C4-2B (cell line): ENCODE results near the gene U2AF2.
"Not testable (repeated sequence)": the region's sequence is repeated elsewhere in the genome, so short reads cannot be mapped to it uniquely, and the experiment has no call there.

Experiments
- H3K27ac ChIP-seq: fragments of 450-650 bp; 2 replicates; pipeline ENCODE4 v1.5.1; 2017
- ZFX ChIP-seq: fragments of 450-650 bp; IDR thresholded peaks from 2 replicates; pipeline ENCODE4 v1.6.1; 2017
- TF ChIP-seq, protein P1 (sequence below): fragments of 450-650 bp; conservative IDR thresholded peaks from 2 replicates; pipeline ENCODE4 v1.5.1; 2017; ENCODE audit warnings: mild to moderate bottlenecking

The U2AF2 gene

DNA sequence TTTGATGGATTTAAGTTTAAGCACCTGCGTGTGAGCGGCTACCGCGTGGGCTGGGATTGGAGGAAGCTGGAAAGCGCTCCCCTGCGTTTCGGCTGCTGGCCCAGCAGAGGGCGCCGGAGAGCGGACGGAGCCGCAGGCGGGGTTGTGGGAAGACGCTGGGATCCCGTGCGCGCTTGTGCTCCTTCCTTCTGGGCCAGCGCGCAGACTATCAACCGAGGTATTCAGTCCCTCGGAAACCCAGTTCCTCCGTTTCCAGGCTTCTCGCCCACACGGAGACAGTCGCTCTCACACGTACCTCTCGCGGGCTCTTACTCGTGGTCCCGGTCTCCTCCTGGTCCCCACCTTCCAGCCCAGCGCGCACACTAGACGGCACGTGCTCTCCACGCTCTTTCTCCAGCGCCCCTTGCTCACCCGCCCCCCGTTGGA, 49.0 kb downstream of the U2AF2 start:
- TF ChIP-seq, protein P1, sequence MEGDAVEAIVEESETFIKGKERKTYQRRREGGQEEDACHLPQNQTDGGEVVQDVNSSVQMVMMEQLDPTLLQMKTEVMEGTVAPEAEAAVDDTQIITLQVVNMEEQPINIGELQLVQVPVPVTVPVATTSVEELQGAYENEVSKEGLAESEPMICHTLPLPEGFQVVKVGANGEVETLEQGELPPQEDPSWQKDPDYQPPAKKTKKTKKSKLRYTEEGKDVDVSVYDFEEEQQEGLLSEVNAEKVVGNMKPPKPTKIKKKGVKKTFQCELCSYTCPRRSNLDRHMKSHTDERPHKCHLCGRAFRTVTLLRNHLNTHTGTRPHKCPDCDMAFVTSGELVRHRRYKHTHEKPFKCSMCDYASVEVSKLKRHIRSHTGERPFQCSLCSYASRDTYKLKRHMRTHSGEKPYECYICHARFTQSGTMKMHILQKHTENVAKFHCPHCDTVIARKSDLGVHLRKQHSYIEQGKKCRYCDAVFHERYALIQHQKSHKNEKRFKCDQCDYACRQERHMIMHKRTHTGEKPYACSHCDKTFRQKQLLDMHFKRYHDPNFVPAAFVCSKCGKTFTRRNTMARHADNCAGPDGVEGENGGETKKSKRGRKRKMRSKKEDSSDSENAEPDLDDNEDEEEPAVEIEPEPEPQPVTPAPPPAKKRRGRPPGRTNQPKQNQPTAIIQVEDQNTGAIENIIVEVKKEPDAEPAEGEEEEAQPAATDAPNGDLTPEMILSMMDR, result peak; percentile 78
- TF ChIP-seq ZFX, result no peak
- H3K27ac ChIP-seq, result no peak overlapping the region

DNA sequence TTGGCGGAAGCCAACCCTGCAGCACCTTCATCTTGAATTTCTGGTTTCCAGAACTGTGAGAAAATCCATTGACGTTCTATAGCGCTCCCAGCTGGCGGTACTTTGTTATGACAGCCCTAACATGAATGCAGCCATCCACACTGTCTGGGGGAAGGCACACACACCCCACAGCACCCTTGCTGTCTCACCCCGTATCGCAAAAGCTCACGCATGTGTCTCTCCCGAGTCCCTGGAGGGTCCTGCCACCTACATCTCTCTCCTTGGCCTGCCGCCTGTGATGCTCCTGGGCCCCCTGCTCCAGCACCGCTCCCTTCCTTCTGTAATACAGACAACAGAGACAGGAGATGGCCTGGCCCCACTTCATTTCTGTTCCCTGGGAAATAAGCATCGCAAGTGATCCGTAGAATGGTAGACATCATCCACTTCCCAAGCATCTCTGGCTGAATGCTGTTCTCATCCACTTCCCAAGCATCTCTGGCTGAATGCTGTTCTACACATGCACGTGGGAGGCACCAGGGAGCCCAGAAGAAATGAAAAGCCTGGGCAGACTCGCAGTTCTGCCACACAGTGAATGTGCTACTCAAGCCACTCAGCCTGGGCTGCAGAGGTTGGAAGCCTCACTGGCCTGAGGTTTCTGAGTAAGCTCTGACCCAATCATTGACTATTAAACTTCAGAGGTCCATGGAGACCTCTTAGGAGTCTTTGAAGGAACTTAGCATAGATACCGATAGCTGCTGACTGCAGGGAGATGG, 49.8 kb downstream of the U2AF2 start:
- TF ChIP-seq ZFX, result no peak
- TF ChIP-seq, protein P1, result no peak
- H3K27ac ChIP-seq, result no peak overlapping the region

DNA sequence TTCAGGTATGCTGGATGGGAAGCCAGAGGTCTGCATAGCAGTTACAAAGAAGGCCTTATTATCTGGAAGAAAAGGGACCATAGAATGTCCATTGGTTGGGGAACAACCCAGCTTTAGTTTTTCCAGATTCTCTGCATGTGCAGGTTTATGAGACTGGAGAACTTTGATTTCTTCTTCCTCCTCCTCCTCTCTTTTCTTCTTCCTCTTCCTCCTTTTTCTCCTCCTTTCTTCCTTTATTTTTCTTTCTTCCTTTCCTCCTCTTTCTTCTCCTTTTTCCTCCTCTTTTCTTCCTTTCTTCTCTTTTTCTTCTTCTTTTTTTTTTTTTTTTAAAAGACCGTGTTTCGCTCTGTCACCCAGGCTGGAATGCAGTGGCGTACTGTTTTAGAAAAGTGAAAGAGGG, 51.1 kb downstream of the U2AF2 start:
- no peak for TF ChIP-seq ZFX
- TF ChIP-seq, protein P1, result no peak
- H3K27ac ChIP-seq, result no peak overlapping the region

DNA sequence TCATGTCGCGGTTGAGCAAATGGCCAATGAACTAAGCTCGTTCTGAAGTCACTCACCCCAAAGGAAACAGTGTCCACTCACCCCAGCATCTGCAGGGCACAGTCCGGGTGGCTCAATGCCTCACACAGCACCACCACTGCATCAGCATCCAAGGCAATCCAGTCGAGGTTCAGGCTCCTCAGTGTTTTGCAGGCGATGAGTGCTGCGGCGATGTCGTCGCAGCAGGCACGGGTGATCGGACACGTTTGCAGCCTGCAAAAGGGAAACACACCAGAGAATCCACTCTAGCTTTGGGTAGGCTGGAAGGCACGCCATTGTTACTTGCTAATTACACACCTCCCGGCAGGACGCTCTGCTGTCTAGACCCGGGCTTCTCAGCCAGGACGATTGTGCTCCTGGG, 56.9 kb downstream of the U2AF2 start:
- TF ChIP-seq, protein P1, result no peak
- TF ChIP-seq ZFX, result no peak

DNA sequence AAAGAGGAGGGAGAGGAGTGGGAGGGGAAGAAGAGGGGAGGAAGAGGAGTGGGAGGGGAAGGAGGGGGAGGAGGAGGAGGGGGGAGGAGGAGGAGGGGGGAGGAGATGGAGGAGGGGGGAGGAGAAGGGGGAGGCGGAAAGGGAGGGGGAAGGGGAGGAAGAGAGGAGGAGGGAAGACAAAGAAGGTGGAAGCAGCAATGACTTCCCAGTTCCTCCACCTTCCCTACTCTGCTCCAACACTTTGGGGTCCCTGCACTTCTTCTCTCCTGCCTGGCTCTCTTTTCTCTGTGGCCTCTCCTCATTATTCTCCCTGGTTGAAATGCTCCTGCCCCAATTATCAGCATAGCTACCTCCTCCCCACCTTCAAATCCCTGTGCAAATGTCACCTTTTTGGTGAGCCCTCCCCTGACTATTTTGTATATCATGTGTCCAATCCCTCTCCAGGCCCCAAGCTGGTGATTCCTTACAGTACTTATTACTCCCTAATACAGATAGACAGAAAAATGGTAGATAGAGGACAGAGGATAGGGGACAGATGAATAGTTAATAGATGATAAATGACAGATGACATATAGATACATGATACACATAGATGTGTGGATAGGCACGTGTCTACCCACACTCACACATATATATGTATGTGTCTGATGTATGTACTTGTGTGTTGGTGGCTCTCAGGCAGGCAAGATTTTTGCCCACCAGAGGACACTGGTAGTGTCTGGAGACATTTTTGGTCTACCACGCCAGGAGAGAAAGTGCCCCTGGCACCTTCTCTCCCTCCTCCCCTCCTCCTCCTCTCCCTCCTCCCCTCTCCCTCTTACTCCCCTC, 58.2 kb downstream of the U2AF2 start:
- no peak for TF ChIP-seq ZFX
- TF ChIP-seq, protein P1, result no peak
- H3K27ac ChIP-seq, result no peak overlapping the region

More for the DNA sequence above, 56.9 kb downstream of the U2AF2 start:
- H3K27ac ChIP-seq, result no peak overlapping the region

DNA sequence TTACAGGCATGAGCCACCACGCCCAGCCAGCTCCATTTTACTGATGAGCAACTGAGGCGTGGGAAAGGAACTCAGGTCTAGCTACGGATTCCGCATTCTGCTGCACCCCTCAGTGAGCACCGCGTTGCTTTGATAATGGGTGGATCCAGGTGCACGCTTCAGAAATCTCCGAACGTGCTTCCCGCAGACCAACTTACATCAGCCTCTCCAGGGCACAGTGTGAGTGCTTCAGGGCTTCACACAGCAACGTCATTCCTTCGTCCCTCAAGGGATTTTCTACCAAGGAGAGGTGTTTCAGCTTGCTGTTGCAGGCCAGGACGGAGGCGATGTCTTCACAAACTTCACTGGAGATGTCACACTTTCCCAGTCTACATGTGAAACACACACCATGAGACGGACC, 61.7 kb downstream of the U2AF2 start:
- no peak for TF ChIP-seq ZFX
- TF ChIP-seq, protein P1, result no peak

DNA sequence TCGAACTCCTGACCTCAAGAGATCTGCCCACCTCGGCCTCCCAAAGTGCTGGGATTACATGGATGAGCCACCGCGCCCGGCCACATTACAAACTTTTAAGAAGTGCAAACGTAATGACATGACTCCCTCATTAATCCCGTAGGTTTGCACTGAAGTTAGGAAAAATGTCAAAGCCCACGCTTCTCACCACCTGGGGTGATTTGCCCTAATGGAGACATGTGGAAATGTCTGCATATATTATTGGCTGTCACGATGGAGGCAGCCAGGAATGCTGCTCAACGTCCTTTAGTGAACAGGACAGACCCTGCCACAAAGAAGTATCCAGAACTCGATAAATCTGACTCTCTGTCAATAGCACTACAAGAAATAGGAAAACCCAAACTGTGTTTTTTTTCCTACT, 62.4 kb downstream of the U2AF2 start:
- TF ChIP-seq, protein P1, result no peak
- TF ChIP-seq ZFX, result no peak
- H3K27ac ChIP-seq, result no peak overlapping the region

More for the DNA sequence above, 61.7 kb downstream of the U2AF2 start:
- no peak overlapping the region for H3K27ac ChIP-seq

DNA sequence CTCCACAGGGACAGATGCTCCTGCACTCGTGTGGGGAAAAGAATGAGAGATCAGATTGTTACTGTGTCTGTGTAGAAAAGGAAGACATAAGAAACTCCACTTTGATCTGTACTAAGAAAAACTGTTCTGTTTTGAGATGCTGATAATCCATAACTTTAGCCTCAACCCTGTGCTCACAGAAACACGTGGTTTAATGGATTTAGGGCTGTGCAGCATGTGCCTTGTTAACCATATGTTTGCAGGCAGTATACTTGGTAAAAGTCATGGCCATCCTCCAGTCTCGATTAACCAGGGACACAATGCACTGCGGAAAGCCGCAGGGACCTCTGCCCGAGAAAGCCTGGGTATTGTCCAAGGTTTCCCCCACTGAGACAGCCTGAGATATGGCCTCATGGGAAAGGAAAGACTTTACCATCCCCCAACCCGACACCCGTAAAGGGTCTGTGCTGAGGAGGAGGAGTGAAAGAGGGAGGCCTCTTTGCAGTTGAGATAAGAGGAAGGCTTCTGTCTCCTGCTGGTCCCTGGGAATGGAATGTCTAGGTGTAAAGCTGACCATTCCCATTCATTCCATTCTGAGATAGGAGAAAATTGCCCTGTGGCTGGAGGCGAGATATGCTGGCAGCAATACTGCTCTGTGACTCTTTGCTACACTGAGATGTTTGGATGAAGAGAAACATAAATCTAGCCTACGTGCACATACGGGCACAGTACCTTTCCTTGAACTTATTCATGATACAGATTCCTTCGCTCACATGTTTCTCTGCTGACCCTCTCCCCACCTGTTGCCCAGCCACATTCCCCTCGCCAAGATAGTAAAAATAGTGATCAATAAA, 63.3 kb downstream of the U2AF2 start:
- H3K27ac ChIP-seq, result not testable (repeated sequence)
